ENCODE data around the gene TMEM238. TPM values are rescaled to one million over a fixed set of nuclear protein-coding genes. Genes with fewer than 3 reads are reported as not detected.
"Not testable (repeated sequence)": the region's sequence is repeated elsewhere in the genome, so short reads cannot be mapped to it uniquely, and the experiment has no call there.

TMEM238 gene
- total RNA-seq, 1 donor from 2014 or later = not detected

DNA sequence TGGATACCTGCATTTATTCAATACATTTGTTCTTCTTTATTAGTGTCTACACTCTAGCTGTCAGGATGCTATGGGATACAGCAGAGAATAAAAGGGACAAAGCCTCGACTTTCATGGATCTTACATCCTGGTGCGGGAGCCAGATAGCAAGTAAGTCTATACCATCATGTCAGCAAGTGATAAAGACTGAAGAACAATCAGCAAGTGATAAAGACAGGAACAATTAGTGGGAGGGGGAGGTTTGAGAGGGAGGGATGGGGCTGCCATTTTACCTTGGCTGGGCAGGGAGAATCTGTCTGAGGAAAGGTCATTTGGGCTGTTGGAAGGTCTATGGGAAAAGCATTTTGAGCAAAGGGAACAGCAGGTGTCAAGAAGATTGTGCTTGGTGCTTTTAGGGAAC is 26.1 kb upstream of the TMEM238 start:
- TF ChIP-seq, protein P1, sequence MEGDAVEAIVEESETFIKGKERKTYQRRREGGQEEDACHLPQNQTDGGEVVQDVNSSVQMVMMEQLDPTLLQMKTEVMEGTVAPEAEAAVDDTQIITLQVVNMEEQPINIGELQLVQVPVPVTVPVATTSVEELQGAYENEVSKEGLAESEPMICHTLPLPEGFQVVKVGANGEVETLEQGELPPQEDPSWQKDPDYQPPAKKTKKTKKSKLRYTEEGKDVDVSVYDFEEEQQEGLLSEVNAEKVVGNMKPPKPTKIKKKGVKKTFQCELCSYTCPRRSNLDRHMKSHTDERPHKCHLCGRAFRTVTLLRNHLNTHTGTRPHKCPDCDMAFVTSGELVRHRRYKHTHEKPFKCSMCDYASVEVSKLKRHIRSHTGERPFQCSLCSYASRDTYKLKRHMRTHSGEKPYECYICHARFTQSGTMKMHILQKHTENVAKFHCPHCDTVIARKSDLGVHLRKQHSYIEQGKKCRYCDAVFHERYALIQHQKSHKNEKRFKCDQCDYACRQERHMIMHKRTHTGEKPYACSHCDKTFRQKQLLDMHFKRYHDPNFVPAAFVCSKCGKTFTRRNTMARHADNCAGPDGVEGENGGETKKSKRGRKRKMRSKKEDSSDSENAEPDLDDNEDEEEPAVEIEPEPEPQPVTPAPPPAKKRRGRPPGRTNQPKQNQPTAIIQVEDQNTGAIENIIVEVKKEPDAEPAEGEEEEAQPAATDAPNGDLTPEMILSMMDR (IDR thresholded peaks at IDR 0.05) = no peak
- no peak for DNase-seq (ENCODE audit: low spot score in 2 of 2)
- peaks cover 11 to 13% of the 10 kb centered on the region in 2 donors for H3K4me1 ChIP-seq
- no peaks in the 10 kb centered on the region for H3K9me3 ChIP-seq
- no peaks in the 10 kb centered on the region for H3K36me3 ChIP-seq
- no peak overlapping the region for H3K27ac ChIP-seq
- H3K4me3 ChIP-seq = no peak overlapping the region
- no peaks in the 10 kb centered on the region for H3K27me3 ChIP-seq
- intact Hi-C loops (cut with DNase I) = no loop called here

DNA sequence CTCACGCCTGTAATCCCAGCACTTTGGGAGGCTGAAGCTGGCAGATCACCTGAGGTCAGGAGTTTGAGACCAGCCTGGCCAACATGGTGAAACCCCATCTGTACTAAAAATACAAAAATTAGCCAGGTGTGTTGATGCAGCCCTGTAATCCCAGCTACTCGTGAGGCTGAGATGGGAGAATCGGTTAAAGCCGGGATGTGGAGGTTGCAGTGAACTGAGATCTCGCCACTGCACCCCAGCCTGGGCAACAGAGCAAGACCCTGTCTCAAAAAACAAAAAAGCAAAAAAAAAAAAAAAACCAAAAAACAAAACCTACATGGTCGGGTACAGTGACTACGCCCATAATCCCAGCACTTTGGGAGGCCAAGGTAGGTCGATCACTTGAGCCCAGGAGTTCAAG is 25.1 kb upstream of the TMEM238 start:
- not testable (repeated sequence) for DNase-seq (ENCODE audit: low spot score in 2 of 2); H3K27me3 ChIP-seq; H3K4me3 ChIP-seq; H3K27ac ChIP-seq; H3K9me3 ChIP-seq; H3K36me3 ChIP-seq
- peaks cover 11 to 13% of the 10 kb centered on the region in 2 donors for H3K4me1 ChIP-seq
- intact Hi-C loops (cut with DNase I) = loop anchor here (2.0 to 10.0 kb wide), 6 partner anchors 68 to 1542 kb away; partner anchors contain the start of genes LENG9, MYADM, PPP1R12C and ZNF628

DNA sequence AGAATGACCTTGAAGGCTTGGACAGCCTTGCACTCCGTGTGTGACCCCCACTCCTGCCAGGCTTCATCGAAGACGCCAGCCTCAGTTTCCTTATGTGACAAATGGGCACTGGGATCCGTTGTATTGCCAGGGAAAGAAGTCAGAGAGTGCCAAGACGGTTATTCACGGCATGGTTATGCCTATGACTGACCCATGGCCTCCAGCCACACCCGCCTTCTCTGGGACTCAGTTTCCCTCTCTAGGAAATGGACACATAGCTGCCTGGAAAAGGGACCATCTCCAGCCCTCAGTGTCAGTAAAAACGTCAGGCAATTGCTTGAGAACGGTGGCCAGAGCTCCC is 24.4 kb upstream of the TMEM238 start:
- TF ChIP-seq, protein P1 (IDR thresholded peaks at IDR 0.05) = no peak
- Histone ChIP-seq H3K36me3 (peaks cover 2 to 12% of the 10 kb centered on the region in 2 donors), H3K27ac (peak overlapping the region; percentile 96 to 99), H3K27me3 (no peaks in the 10 kb centered on the region), H3K4me1 (peaks cover 11 to 13% of the 10 kb centered on the region in 2 donors), H3K9me3 (no peaks in the 10 kb centered on the region), H3K4me3 (peak overlapping the region; percentile 86 to 92)
- DNase-seq (ENCODE audit: low spot score in 2 of 2) = no peak
- intact Hi-C loops (cut with DNase I) = loop anchor here (1.0 to 10.0 kb wide), 9 partner anchors 53 to 1541 kb away; partner anchors contain the start of genes FIZ1, ISOC2, KMT5C and LENG9

DNA sequence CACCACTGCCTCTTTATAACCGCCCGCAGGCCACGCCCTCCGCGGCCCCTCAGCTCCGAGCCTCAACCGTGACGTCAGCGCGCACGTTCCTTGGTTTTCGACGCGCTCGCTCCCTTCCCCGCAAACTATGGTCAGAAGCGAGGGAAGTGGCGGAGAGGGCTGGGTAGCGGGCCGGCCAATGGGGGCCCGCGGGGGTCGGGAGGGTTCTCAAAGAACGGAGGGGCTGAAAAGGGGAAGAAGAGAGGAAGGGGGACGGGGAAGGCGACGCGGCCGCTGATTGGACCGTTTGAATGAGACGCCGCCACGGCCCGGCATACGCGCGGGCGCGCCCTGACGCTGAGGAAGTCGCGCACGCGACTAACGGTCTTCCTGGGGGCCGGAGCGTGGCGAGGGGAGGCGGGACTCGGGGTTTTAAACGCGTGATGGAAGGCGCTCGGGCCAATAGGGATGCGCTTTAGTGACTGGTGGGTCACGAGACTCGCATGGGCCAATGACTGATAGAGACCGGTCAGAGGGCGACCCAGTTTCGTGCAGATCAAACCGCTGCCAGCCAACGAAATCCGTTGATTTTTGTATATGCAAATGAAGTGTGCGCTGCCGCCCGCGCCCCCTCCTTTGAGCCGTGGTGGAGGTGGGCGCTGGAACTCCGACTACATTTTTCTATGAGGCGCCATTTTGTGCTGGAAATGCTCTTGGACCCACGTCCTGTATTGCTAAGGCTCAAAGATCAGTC is 23.9 kb upstream of the TMEM238 start:
- Histone ChIP-seq H3K36me3 (peaks cover 7 to 18% of the 10 kb centered on the region in 2 donors), H3K27me3 (no peaks in the 10 kb centered on the region), H3K9me3 (no peaks in the 10 kb centered on the region), H3K4me1 (peaks cover 11 to 13% of the 10 kb centered on the region in 2 donors), H3K27ac (peak overlapping the region; percentile 96 to 99), H3K4me3 (peak overlapping the region; percentile 86 to 92)
- intact Hi-C loops (cut with DNase I) = loop anchor here (1.0 to 10.0 kb wide), 10 partner anchors 22 to 1541 kb away; partner anchors contain the start of genes FIZ1, ISOC2, KMT5C and LENG9
- DNase-seq (ENCODE audit: low spot score in 2 of 2) = peak; percentile 95 to 99
- TF ChIP-seq, protein P1 (IDR thresholded peaks at IDR 0.05) = no peak

DNA sequence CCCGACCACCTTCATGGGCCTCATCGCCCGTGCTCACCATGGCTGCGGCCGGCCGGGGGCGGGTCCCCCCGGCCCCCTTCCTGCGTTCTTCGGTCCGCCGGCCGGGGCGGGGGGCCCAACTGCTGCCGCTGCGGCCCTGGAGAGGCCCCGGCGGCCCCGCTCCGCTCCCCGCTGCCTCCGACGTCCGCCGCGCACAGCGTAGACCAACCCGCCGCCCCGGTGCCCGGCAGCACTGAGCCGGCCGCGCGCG is 23.4 kb upstream of the TMEM238 start, which contains the start of gene UBE2S:
Gene UBE2S (minus strand): TSS at position 239 of the 250 bp plus-strand sequence. CDS start 199 bp downstream, at position 40.
- not testable (repeated sequence) for H3K9me3 ChIP-seq; DNase-seq (ENCODE audit: low spot score in 2 of 2)
- intact Hi-C loops (cut with DNase I) = loop anchor here (1.0 to 10.0 kb wide), 6 partner anchors 21 to 1540 kb away; partner anchors contain the start of genes LENG9, MYADM, PPP1R12C and ZSCAN5A

DNA sequence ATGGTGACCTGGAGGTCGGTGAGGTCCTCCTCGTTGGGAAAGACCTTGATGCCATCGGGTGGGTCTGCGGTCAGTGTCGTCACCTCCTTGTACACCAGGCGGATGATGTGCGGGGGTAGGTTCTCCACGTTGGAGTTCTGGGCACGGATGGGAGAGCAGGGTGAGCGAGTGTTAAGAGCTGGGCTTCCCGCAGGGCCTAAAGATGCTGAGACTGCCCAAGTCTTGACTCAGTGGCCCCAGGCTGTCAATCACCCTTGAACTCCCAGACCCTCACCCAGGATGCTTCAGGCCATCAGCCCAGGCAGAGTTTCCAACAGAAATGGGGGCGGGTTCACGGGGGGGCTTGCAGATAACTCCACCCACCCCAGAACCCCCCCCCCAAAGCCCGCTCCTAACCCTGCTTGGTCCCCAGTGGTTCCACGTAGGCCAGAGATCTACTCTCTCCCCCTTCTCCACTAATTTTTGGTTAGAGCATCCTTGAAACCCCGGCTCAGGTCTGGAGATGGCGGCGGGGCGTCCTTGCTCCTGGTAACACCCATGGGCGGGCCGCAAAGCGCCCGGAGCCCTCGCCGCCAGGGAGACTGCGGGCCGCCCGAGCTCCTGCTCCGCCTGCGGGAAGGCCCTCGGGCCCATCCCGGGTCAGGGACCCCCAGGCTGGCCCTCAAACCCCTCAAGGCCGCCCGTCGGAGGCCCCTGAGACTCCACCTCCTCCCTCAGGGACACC is 22.9 kb upstream of the TMEM238 start:
- Histone ChIP-seq H3K27me3 (no peaks in the 10 kb centered on the region), H3K9me3 (no peaks in the 10 kb centered on the region), H3K36me3 (peaks cover 16 to 27% of the 10 kb centered on the region in 2 donors), H3K4me3 (peak overlapping the region; percentile 86 to 92), H3K4me1 (peaks cover 11 to 13% of the 10 kb centered on the region in 2 donors), H3K27ac (peak overlapping the region; percentile 96 to 99)
- DNase-seq (ENCODE audit: low spot score in 2 of 2) = peak in 1 of 2 donors; percentile 71
- TF ChIP-seq, protein P1 (IDR thresholded peaks at IDR 0.05) = no peak
- intact Hi-C loops (cut with DNase I) = loop anchor here (1.0 to 10.0 kb wide), 6 partner anchors 21 to 1540 kb away; partner anchors contain the start of genes LENG9, MYADM, PPP1R12C and ZSCAN5A

More for the DNA sequence above, 23.4 kb upstream of the TMEM238 start, which contains the start of gene UBE2S:
- H3K4me1 ChIP-seq = peaks cover 11 to 13% of the 10 kb centered on the region in 2 donors
- not testable (repeated sequence) for H3K27me3 ChIP-seq
- H3K4me3 ChIP-seq = peak within 1 kb of the TSS; percentile 86 to 92
- H3K36me3 ChIP-seq = peaks cover 12 to 23% of the 10 kb centered on the region in 2 donors
- peak within 1 kb of the TSS; percentile 96 to 99 for H3K27ac ChIP-seq

Measured in ascending aorta (tissue), 2 donors.